ENCODE results near the gene NT5DC2. TPM values are rescaled to one million over a fixed set of nuclear protein-coding genes. Genes with fewer than 3 reads are reported as not detected.

Gene NT5DC2
- total RNA-seq, 2 donors from 2014 or later: 23.3 to 54.7 TPM

DNA sequence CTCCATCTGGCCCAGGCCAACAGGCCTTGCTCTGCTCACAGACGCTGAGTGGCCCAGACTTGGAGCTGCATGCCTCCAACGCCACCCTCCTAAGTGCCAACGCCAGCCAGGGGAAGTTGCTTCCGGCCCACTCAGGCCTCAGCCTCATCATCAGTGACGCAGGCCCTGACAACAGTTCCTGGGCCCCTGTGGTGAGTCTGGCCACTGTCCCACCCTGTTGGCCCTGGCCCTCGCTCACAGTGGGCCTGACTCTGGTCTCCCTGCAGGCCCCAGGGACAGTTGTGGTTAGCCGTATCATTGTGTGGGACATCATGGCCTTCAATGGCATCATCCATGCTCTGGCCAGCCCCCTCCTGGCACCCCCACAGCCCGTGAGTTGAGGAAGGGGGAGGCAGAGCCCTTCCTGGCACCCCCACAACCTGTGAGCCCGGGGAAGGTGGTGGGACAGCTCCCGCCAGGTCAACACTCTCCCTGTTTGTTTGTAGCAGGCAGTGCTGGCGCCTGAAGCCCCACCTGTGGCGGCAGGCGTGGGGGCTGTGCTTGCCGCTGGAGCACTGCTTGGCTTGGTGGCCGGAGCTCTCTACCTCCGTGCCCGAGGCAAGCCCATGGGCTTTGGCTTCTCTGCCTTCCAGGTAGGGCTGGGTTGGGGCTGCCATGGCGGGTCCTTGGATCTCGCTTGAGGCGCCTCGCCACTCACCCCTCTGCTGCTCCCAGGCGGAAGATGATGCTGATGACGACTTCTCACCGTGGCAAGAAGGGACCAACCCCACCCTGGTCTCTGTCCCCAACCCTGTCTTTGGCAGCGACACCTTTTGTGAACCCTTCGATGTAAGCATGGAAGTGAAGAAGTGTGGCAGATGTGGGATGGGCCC is 10.0 kb downstream of the NT5DC2 start:
- no peaks in the 10 kb centered on the region for H3K27me3 Mint-ChIP-seq
- no peaks in the 10 kb centered on the region for H3K4me1 Mint-ChIP-seq
- no peak for ATAC-seq (replicated peaks)
- no peaks in the 10 kb centered on the region for H3K36me3 Mint-ChIP-seq (ENCODE audit: low read depth)
- H3K4me3 Mint-ChIP-seq: no peak overlapping the region
- H3K27ac Mint-ChIP-seq: no peak overlapping the region
- no peaks in the 10 kb centered on the region for H3K9me3 Mint-ChIP-seq

DNA sequence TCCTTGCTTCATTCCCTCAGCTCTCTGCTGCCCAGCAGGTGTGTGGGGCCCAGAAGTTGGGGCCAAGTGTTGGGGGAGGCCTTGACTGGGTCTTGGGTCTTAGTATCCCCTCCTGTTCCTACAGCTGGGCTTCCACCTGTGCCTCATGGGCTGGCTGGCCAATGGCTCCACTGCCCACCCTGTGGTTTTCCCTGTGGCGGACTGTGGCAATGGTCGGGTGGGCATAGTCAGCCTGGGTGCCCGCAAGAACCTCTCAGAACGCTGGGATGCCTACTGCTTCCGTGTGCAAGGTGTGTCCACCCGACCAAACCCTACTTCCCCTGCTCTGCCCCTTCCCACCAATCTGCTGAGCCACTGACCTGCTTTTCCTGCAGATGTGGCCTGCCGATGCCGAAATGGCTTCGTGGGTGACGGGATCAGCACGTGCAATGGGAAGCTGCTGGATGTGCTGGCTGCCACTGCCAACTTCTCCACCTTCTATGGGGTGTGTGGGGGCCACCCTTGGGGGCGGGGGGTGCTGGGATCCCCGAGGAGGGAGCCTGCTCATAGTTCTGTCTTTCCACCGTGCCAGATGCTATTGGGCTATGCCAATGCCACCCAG is 10.9 kb downstream of the NT5DC2 start:
- Mint-ChIP-seq H3K27ac (no peak overlapping the region), H3K4me3 (no peak overlapping the region), H3K36me3 (ENCODE audit: low read depth) (no peaks in the 10 kb centered on the region), H3K4me1 (no peaks in the 10 kb centered on the region), H3K9me3 (no peaks in the 10 kb centered on the region), H3K27me3 (no peaks in the 10 kb centered on the region)
- no peak for ATAC-seq (replicated peaks)

DNA sequence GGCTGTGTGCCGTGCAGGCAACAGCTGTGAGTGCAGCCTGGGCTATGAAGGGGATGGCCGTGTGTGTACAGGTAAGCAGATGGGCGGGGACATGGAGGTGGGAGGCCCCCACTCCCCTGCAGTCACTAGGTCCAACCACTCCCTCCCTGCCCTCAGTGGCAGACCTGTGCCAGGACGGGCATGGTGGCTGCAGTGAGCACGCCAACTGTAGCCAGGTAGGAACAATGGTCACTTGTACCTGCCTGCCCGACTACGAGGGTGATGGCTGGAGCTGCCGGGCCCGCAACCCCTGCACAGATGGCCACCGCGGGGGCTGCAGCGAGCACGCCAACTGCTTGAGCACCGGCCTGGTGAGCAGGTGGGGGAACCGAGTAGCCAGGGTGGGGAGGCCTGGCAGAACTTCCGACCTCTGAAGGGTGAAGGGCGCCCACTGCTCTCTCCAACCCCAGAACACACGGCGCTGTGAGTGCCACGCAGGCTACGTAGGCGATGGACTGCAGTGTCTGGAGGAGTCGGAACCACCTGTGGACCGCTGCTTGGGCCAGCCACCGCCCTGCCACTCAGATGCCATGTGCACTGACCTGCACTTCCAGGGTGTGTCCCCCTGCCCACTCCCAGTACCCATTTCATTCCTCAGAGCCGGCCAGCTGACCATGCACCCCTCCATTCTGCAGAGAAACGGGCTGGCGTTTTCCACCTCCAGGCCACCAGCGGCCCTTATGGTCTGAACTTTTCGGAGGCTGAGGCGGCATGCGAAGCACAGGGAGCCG is 11.6 kb downstream of the NT5DC2 start:
- no peak for ATAC-seq (replicated peaks)
- no peaks in the 10 kb centered on the region for H3K4me1 Mint-ChIP-seq
- H3K27me3 Mint-ChIP-seq: no peaks in the 10 kb centered on the region

DNA sequence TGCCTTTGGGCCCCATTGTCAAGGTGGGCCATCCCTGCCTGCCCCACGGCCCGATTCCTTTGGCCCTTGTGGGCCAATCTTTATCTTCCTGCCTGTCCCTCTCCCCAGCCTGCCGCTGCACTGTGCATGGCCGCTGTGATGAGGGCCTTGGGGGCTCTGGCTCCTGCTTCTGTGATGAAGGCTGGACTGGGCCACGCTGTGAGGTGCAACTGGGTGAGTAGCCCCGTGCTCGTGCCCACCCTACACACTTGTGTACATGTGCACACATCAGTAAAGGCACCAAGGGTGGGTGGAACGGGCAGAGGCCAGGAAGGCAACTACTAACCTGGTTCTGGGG is 12.2 kb downstream of the NT5DC2 start:
- H3K27ac Mint-ChIP-seq: no peak overlapping the region
- no peak for ATAC-seq (replicated peaks)
- H3K27me3 Mint-ChIP-seq: no peaks in the 10 kb centered on the region
- no peaks in the 10 kb centered on the region for H3K9me3 Mint-ChIP-seq
- H3K4me3 Mint-ChIP-seq: no peak overlapping the region
- H3K4me1 Mint-ChIP-seq: no peaks in the 10 kb centered on the region
- H3K36me3 Mint-ChIP-seq (ENCODE audit: low read depth): no peaks in the 10 kb centered on the region

More for the DNA sequence above, 11.6 kb downstream of the NT5DC2 start:
- H3K36me3 Mint-ChIP-seq (ENCODE audit: low read depth): no peaks in the 10 kb centered on the region
- no peak overlapping the region for H3K27ac Mint-ChIP-seq
- no peaks in the 10 kb centered on the region for H3K9me3 Mint-ChIP-seq
- no peak overlapping the region for H3K4me3 Mint-ChIP-seq

DNA sequence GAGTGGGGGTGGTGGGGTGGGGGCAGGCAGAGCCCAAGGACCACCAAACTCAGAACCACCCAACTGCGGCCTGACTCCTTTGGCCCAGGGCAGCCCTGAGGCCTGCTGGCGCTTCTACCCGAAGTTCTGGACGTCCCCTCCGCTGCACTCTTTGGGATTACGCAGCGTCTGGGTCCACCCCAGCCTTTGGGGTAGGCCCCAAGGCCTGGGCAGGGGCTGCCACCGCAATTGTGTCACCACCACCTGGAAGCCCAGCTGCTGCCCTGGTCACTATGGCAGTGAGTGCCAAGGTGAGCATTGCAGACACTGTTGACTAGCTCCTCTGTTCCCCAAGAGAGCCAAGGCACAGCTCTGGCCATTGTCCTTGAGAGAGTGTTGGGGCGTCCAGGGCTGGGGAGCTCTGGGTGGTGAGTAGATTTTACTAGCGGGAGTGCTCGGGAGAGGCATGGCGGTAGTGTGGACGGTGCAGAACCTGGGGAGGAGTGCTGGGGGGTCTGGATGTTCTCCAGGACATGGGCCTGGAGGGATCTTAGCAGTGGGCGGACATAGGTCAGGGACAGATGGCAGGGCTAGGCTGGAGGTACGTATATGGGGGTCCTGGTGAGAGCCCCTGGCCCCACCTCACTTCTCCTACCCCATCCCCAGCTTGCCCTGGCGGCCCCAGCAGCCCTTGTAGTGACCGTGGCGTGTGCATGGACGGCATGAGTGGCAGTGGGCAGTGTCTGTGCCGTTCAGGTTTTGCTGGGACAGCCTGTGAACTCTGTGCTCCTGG is 12.8 kb downstream of the NT5DC2 start:
- Mint-ChIP-seq H3K4me3 (no peak overlapping the region), H3K9me3 (no peaks in the 10 kb centered on the region), H3K4me1 (no peaks in the 10 kb centered on the region), H3K27me3 (no peaks in the 10 kb centered on the region), H3K27ac (no peak overlapping the region), H3K36me3 (ENCODE audit: low read depth) (no peaks in the 10 kb centered on the region)
- ATAC-seq (replicated peaks): no peak

DNA sequence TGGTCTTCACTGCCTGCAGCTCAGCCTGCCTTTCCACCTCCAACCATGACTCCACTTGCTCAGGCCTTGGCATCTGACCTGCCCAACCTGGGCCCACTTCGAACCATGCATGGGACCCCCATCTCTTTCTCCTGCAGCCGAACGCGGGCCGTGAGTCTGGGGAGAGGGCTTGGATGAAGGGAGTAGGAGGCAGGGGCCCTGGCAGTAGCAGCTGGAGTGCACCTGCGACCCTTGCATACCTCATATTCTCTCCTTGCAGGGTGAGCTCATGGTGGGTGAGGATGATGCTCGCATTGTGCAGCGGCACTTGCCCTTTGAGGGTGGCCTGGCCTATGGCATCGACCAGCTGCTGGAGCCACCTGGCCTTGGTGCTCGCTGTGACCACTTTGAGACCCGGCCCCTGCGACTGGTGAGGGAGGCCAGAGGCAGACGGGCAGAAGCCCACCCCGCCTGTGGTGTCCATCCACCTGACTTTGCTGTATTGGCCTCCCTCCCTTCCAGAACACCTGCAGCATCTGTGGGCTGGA is 13.5 kb downstream of the NT5DC2 start:
- no peak overlapping the region for H3K4me3 Mint-ChIP-seq
- no peaks in the 10 kb centered on the region for H3K36me3 Mint-ChIP-seq (ENCODE audit: low read depth)
- H3K27me3 Mint-ChIP-seq: no peaks in the 10 kb centered on the region
- no peaks in the 10 kb centered on the region for H3K4me1 Mint-ChIP-seq
- ATAC-seq (replicated peaks): no peak
- H3K27ac Mint-ChIP-seq: no peak overlapping the region
- no peaks in the 10 kb centered on the region for H3K9me3 Mint-ChIP-seq

DNA sequence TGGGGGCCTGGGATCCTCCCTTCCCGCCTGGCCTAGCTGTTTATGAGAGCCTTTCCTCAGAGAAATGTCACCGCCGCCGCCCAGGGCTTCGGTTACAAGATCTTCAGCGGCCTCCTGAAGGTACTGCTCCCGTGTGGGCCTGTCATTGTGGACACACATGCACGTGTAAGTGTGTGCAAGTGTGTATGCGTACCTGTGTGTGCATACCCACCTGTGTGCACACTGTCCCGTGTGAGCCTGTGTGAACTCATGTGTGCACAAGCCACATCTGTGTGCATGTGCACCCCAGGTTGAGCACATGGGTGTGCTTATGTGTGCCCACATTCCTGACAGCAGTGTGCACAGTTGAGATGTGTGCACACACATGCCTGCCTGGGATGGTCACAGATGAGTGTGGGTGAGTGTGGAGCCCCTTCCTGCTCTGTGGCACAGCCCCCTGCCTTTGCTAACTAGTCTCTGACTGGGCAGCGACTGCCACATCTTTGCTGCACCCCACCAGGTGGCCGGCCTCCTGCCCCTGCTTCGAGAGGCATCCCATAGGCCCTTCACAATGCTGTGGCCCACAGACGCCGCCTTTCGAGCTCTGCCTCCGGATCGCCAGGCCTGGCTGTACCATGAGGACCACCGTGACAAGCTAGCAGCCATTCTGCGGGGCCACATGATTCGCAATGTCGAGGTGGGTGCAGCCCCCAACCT is 14.1 kb downstream of the NT5DC2 start:
- Mint-ChIP-seq H3K4me1 (no peaks in the 10 kb centered on the region), H3K9me3 (no peaks in the 10 kb centered on the region), H3K27me3 (no peaks in the 10 kb centered on the region), H3K27ac (no peak overlapping the region), H3K36me3 (ENCODE audit: low read depth) (no peaks in the 10 kb centered on the region), H3K4me3 (no peak overlapping the region)
- no peak for ATAC-seq (replicated peaks)

DNA sequence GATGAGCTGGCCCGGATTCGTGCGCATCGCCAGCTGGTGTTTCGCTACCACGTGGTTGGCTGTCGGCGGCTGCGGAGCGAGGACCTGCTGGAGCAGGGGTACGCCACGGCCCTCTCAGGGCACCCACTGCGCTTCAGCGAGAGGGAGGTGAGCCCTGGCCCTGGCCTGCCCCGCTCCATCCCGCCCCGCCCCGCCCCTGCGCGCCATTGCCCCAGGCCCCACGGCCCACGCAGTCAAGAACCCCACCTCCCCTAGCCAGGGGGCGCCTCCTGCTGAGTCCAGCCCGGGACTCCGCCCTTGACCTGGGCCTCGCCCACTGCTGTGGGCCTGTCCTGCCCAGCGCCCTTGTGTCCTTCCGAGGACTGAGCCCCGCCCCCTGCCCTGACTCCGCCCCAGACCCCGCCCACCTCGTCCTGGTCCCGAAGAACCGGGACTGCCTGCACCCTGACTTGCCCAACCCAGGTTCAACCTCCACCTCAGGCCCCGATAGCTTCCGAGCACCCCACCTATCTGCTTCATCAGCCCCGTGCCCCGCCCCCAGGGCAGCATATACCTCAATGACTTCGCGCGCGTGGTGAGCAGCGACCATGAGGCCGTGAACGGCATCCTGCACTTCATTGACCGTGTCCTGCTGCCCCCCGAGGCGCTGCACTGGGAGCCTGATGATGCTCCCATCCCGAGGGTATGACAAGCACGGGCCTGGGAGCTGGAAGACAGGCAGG is 14.8 kb downstream of the NT5DC2 start:
- Mint-ChIP-seq H3K27ac (no peak overlapping the region), H3K36me3 (ENCODE audit: low read depth) (no peaks in the 10 kb centered on the region), H3K4me3 (no peak overlapping the region), H3K9me3 (no peaks in the 10 kb centered on the region), H3K27me3 (no peaks in the 10 kb centered on the region), H3K4me1 (no peaks in the 10 kb centered on the region)
- ATAC-seq (replicated peaks): no peak

DNA sequence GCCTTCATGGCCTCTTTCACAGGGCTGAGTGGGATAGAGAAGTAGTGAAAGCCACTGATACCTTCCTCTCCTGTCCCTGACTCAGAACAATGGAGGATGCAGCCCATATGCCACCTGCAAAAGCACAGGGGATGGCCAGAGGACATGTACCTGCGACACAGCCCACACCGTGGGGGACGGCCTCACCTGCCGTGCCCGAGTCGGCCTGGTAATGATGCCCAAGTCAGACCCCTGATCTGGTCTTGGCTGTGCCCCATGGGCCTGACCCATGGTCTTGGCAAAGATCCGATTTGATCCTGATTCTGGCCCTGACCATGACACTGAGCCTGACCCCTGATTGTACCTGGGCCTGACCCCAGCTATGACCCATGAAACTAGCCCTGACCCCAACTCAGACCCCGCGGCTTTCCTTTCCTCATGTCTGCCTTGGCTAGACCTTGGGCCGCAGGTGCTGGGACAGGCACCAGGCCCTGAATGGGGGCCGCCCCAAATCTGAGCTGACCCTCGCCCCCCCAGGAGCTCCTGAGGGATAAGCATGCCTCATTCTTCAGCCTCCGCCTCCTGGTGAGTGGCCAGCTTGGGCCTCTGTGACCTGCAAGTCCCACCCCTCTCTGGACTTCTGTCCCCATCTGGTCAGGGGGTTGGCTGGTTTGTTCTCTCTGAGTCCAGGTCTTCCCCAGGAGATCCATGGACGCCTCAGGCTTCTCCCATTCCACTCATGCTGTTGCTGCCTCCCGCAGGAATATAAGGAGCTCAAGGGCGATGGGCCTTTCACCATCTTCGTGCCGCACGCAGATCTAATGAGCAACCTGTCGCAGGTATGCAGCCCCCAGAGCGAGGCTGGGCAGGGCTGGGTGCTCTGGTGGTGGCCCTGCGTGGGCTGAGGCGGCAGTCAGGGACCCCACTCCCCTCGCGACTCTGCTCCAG is 15.6 kb downstream of the NT5DC2 start:
- Mint-ChIP-seq H3K9me3 (no peaks in the 10 kb centered on the region), H3K27ac (no peak overlapping the region), H3K27me3 (no peaks in the 10 kb centered on the region), H3K4me1 (no peaks in the 10 kb centered on the region), H3K36me3 (ENCODE audit: low read depth) (no peaks in the 10 kb centered on the region), H3K4me3 (no peak overlapping the region)
- no peak for ATAC-seq (replicated peaks)

DNA sequence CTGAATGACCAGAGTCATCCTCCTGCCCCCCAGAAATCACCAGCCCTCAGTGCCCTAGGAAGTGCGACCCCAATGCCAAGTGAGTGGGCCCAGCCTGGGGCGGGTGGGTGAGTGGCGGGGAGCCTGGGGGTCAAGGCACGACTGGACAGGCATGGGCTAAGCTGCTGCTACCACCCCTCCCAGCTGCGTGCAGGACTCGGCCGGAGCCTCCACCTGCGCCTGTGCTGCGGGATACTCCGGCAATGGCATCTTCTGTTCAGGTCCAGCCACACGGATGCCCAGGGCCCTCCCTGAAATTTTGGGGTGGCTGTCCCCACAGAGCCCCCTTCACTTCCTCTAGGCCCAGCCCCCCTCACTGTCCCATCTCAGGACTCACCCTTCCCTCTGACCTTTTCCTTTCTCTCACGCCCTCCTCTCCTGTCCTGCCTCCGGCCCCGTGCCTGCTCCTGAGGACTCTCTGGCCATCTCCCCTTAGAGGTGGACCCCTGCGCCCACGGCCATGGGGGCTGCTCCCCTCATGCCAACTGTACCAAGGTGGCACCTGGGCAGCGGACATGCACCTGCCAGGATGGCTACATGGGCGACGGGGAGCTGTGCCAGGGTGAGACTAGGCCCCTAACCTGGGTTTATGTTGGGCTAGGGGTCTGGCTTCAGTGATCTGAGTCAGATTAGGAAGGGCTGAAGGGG is 17.0 kb downstream of the NT5DC2 start:
- no peaks in the 10 kb centered on the region for H3K4me1 Mint-ChIP-seq

DNA sequence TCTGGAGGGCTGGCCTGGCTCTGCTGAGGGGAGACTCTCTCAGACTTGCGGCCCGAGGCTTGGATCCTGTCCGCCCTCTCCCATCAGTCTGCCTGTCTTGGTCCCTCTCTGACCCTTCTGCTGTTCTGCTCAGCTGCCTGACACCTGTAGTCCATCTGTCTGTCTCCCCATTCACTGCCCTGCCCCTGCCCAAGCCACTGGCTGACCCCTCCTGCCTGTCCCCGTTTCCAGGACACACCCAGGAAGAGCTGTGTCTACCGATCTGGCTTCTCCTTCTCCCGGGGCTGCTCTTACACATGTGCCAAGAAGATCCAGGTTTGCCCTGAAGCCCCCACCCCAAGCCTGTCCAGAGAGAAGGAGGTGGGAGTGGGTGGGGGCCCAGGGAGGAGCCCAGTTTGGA is 18.5 kb downstream of the NT5DC2 start:
- Mint-ChIP-seq H3K36me3 (ENCODE audit: low read depth) (no peaks in the 10 kb centered on the region), H3K27ac (no peak overlapping the region), H3K4me3 (no peak overlapping the region)

More for the DNA sequence above, 17.0 kb downstream of the NT5DC2 start:
- no peaks in the 10 kb centered on the region for H3K9me3 Mint-ChIP-seq
- no peaks in the 10 kb centered on the region for H3K27me3 Mint-ChIP-seq
- H3K36me3 Mint-ChIP-seq (ENCODE audit: low read depth): no peaks in the 10 kb centered on the region
- no peak overlapping the region for H3K4me3 Mint-ChIP-seq
- no peak for ATAC-seq (replicated peaks)
- no peak overlapping the region for H3K27ac Mint-ChIP-seq

DNA sequence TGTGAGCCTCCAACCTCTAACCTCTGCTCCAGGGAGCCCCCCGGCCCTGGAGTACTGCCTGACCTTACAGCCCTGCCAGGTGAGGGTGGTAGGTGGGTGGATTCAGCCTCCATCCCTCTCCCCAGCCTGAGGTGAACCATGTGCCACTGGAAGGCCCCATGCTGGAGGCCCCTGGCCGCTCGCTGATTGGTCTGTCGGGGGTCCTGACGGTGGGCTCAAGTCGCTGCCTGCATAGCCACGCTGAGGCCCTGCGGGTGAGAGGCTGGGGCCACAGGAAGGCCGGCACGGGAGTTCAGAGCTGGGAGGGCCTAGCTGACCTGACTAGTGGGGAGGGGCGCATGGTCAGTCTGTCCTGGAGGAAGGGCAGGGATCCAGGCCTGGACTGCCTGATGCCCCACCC is 19.1 kb downstream of the NT5DC2 start:
- ATAC-seq (replicated peaks): no peak
- Mint-ChIP-seq H3K27ac (no peak overlapping the region), H3K27me3 (no peaks in the 10 kb centered on the region), H3K36me3 (ENCODE audit: low read depth) (no peaks in the 10 kb centered on the region), H3K9me3 (no peaks in the 10 kb centered on the region), H3K4me1 (no peaks in the 10 kb centered on the region), H3K4me3 (no peak overlapping the region)

More for the DNA sequence above, 18.5 kb downstream of the NT5DC2 start:
- Mint-ChIP-seq H3K4me1 (no peaks in the 10 kb centered on the region), H3K27me3 (no peaks in the 10 kb centered on the region), H3K9me3 (no peaks in the 10 kb centered on the region)
- no peak for ATAC-seq (replicated peaks)

Data from activated T-helper 17 cell treated with anti-CD3 and anti-CD28 coated beads, Interleukin-2, amount 50 U/mL, for 72 hours (primary cell).